ENCODE results near the gene GLIS1.

GLIS1 gene

DNA sequence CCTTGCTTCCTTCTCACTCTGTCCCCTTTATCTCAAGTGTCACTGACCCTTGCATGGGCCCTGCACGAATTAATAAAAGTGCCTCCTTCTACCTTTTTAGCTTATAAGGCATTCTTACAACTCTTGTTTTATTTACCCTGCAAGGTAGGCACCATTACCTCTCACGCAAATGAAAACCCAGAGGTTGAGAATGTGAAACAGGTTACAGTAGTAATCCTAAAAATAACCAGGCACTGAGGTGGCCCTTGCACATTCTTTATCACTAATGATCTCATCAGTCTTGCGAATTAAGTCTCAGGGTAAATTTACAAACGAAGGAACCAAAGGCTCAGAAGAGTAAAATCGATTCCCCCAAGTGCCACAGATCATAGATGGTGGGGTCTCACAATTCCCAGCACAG is 3.7 kb downstream of the GLIS1 start:
- DNase-seq, result no peak

DNA sequence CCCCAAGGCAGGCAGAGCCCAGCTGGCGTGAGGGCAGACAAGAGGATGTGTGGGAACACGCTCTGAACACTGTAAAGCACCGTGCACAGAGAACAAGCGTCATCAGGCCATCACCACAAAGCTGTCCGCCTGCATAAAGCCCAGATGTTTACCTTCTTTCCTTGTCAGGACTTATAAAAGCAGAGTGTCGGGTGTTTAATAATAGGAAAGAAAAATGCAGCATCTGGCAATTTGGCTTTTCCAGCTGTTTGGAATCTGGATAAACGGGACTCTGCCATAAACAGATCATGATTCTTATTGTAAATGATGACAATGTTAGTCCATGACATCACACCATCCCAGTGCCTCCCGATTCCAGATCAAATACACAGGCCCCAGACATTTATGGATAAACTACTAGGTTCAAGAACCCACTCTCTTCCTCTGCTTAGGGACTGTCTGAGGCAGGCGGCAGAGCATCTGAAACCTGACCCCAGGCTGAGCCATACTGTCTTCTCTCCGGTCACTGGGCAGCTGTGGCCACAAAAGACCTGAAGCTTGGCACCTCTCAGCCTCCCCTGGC is 4.2 kb downstream of the GLIS1 start:
- DNase-seq, result no peak

DNA sequence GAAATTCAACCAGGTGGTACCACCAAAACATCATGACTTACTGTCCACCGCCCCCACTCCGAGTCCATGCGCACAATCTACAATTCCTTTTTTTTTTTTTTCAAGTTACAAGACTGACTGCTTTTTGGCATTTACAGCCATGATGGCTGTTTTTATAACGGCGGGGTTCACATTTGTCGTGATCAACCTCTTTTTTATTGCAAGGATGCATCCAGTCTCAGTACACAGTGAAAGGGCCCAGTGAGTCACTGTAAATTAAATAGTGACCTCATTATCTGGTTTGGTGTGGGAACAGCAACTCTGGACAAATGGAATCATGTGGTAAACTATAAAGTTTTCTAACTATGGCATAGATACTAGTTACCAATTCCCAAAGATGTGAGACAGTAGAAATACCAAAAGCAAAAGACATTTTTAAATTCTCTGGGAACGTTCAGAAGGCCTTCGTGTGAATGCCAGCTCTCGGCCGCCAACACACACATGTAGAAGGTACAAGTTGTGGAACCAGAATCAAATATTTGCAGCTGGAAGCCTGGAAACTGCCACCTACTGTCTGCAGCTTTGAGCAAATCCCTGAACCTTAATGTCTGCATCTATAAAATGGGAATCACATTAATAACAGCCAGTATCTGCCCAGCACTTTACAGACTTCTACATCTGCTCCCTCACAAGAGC is 4.9 kb downstream of the GLIS1 start:
- no peak for DNase-seq

DNA sequence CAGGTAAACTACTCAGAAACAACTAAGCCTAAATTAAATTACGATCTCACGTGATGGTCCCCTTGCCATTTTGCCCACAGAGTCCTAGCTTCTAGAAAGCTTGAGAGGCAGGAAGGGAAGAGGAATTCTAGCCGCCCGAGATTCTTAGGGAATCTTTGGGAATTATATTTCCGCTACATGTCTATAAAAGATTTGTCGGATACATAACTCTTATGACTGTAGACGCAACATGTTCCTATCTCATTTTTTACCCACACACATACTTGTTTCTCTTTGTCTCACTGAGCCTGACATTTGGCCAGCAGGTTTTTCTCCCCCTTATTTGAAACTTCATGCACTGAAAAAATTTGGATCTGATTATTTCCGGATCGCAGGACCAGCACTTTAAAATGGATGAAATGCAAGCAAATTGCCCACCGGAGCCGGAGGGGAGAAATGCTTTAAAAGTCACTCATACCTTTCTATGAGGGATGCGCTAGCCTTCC is 5.5 kb downstream of the GLIS1 start:
- no peak for DNase-seq

DNA sequence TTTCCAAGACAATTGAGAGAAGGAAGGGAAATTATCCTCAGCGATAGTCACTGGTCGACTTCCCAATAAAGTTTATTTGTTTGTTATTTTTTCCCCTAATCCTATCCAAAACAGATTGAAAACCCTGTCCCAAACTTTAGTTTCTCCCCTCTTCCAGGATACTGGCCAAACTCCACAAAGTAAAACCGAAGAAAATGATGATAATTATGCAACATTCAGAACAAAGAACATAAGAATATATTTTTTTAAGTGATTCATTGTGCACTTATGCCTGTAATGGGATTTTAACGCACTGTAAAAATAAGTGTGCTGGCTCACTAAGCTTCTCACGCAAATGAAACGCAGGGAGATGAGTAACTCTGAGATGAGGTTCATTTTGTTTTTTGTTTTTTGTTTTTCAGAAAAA is 6.0 kb downstream of the GLIS1 start:
- no peak for DNase-seq

DNA sequence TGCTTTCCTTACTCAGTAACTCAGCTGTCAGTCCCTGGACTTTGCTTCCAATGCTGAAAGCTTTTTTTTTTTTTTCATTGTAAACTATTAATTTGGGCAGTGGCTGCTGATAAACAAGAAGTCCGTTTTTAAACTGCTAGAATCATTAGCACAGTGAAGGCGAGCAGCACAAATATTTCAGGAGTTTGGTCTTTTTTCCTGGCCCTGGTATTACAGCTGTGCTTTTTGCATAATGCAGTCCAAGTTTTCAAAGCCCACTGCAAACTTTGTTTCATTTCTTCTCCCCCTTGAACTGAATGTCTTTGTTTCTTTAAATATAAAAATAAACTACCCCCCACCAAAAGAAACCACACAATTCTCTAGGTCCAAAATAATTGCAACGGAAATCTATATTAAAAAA is 6.6 kb downstream of the GLIS1 start:
- no peak for DNase-seq

DNA sequence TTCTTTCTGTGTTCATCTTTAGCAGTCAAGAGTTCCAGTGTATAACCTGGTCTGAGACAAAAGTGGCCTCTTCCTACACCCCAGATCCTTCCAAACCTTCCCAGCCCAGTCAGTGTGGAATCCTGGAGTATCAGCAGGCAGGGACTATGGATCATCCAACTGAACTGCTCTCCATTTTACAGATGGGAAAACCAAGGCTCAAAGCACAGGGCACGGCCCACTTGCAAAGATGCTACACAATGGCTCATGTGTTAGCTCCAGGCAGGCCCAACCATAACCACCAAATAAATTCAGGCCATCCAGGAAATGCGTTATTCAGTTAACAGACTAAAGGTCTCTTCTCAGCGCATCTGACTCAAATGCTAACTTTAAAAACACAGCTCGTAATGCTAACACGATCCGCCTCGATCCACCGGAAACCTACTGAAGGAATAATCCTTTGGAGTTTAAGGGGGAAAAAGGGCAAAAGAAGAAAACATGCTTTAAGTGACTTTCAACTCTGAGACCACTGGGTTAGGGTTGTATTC is 7.1 kb downstream of the GLIS1 start:
- no peak for DNase-seq

DNA sequence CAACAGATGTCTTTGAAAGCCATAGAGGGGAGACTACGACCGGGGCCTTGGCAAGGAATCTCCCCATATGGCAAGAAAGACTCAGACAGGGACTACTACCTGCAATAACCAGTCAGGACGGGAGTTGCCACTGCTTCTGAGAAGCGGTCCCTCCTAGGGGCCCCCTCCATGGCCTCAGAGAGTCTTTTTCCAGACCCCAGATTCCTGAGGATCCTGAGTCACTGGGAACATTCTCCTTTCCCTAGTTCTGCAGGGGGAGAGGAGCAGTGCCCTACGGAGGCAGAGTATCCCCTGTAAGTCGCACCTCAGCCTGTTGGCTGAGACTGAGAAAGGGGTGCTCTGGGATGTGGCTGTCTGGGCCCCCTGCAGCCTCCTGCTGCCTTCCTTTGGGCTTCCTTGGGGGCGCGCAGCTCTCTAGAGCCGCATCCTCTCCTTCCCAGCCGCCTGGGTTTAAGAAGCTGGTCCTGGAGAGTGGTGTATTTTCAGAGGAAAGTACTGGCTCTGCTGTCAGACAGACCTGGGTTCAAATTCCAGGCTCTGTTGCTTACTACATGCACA is 7.8 kb downstream of the GLIS1 start:
- no peak for DNase-seq

DNA sequence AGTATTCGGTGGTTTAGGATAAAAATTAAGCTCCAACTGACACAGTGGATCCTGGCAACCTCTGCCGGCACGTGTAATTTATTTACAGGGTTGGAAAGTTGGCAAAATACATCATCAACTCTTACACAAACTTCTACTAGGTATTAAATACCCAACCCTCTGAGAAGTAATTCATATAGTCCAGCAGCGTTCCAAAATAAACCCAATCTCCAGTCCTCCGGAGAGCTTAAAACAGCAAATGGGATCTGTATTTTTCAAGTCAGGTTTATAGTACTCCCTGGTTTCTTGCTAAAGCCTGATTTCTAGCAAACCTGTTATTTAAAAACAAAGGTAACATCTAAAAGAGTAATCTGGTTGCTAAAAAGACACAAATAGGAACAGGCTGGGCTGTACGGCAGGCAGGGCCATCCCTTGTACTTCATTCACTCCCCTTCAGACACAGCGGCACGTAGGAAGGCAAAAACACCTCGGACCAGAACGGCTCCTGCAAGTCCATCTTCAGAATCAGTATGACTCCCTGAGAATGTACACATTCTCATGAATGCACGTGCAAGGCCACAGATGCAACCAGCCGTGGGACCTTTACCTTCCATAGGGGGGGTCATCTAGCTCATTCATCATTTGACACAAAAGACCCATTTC is 8.6 kb downstream of the GLIS1 start:
- no peak for DNase-seq

DNA sequence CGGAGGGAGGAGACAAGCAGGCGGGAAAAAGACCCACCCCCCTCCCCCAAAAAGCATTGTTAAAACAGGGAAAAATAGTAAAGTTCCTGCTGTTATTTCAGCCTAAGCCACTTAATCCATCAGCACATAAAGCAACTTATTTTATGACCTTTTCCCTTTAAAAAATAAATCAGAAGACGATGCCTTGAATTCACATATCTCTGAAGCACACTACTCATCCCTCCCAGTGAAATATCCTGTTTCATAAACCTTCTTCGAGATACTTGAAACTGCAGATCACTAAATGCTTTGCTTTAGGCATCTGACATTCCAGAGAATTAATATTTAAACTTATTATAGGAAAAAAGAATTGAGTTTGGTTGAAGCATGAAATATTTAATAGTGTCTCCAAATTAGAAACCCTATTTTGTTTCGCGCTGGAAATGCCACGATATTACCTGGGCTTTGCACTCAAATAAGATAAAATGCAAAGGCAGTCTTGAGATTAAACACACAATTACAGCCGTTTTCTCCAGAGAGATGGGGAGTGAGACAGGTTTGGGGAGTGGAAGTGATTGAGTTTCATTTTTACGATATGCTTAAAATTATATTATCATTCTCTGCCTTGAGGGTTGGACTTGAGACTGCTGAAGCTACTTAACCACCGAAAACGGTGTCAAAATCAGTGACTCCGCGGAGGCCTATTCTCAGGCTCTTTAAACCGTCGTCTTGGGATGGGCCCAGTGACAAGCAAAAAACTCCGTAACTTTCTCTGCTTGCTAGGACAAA is 9.3 kb downstream of the GLIS1 start:
- DNase-seq, result no peak

DNA sequence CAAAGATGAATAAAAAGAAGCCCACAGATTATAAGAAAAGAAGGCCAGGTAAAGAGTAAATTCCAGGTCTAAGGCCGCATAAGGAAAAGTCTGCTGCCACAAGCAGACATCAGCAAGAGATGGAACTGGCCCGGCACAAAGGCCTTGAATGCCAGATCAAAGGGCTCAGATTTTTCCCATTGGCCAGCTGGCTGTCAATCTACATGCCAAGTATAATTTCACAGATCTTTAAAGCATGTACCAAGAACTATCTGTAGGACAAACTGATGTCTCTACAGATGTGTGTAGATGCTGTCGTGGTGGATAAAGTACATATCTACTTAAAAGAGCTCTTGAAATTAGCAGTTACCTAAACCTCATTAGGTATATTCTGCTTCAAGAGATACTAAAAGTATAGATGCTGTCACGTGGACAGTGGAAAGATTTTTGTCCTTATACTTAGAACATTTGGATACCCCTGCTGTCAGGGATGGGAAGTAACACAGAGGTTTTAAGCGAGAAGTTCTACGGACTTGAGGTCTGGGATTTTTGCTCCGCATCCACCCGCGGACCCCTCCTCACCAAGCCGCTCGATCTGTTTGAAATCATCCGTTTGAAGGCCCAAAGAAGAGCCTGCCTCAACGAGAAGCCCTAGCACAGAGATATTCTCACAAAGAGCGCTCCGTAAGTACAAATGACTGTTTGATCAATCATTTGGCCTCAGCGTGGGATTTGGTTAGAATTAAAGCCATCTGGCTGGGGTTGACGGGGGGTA is 10.1 kb downstream of the GLIS1 start:
- no peak for DNase-seq

DNA sequence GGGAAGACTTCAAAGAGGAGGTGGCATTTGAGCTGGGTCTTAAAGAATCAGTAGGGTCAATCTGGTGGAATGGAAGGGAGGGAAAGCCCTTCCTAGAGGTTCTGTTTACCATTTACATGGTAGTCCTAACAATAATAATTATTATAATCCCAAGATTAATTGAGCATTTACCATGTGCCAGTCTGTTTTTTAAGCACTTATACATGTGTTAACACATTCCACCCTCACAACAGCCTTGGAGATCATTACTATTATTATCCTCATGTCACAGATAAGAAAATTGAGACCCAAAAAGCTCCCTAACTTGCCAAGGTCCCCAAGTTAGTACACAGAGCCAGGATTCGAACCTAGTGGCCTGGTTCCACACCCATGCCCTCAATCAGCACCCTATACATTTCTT is 10.8 kb downstream of the GLIS1 start:
- no peak for DNase-seq

DNA sequence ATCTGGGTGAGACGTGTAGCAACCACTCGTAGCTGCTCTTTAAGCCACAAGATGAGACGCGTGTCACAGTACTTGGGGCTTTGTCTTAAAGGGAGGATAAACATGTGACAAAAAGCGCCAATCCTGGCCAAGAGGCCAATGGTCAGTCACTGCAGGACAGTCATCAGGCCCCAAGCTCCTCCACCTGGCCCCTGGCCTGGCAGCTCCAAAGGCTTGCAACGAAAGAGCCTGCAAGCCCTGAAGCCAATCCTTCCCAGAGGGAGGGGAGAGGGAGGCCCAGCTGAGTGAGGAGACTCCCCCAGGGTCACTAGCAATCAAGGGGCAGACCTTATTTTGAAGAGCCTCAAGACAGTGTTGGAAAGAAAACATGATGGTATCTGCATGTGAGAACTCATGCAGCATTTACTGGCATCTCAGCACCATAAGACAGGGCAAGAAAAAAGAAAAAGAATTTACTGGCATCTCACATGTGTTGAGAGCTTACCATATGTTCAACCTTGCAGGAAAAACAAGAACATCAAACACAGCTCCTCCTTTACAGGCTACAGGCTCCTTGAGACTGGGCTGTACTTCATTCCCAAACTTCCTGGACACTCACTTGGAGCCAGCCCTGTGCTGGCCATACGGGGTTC is 11.4 kb downstream of the GLIS1 start:
- no peak for DNase-seq

DNA sequence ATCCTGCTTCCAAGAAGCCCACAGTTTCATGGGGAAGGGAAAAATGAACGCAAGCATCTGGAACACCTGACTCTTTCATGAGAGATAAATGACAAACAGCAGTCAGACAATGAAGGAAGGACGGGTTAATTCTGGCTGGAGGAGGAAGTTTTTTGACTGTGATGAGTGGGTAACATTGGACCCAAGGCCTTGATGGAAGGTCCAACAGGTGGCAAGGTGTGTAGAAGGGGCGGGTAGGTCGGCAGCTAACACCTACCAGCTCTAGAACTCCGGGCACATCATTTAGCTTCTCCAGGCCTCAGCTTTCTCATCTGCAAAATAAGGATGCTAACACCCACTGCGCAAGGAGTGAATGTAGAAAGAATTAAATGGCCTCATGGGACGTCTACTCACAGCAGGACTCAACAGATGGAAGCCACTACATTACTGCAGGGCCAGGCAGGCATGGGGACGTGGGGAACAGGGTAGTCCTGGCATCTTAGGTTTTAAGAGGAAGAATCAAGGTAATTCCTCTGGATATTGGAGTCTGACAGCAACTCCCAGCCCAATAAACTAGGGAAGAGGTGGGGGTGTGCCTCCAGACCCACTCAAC is 12.9 kb downstream of the GLIS1 start:
- DNase-seq, result no peak

DNA sequence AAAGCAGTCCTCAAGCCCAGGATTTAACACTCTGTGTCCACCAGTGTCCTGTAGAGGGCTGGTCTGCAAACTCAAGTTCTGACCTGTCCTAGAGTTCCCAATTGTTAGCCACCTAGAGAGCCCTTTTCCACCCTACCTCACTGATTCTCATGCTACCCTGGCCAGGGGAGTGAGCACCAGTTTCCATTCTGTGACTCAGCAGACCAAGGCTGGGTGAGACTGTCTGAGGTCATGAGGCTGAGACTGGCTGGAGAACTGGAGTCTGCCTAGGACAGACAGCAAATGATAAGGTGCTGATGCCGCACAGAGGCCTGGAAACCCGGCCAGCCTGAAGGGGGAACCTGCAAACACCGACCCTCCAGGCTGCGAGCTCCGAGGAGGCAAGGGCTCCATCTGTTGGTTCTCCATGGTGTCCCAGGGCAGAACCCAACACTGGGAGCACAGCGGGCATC is 13.7 kb downstream of the GLIS1 start:
- no peak for DNase-seq

DNA sequence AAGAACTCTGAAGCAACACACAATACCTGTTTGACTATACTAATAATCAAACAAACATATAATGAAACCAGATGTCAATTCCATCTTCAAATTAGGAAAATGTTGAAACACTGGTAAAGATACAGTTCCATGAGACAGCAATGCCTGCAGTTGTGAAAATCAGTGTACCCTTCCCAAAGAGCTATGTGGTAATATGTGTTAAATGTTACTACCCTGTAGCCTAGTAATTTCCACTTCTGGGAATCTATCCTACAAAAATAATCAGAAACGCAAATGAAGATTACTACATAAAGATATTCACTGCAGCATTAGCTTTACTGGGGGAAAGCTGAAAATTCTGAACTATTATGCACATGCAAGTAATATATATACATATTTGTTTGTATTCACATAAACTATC is 16.9 kb downstream of the GLIS1 start:
- no peak for DNase-seq

DNA sequence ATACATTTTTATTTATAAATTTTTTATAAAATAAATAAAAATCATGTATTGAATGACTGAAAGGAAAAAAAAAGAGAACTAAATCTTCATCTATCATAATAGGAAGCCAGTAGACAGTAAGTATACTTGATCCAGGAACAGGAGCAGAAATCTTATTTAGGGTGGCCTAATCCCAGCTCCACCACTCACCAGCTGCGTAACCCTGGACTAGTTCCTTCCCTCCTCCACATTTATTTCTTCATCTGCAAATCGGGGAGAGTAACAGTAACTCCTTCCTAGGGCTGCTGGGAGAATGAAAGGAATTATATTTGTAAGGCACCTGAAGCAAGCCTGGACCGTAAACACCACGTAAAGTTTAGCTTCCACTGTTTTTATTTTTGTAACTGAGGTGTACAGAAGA is 17.9 kb downstream of the GLIS1 start:
- no peak for DNase-seq

DNA sequence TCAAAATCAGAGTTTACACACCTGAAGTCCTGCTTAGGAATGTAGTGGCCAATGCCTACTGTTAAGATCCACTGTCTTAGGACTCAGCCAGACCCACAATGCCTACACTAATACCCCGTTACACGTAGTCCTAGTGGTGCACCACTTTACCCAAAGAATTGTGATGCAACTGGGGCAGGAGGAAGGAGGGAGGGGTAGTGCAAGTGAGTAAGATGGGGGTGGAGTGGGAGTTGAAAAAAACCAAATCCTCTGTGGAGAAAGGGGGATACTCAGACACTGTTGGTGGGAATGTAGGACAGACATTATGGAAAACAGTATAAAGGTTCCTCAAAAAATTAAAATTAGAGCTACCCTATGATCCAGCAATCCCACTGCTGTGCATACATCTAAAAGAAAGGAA is 19.5 kb downstream of the GLIS1 start:
- DNase-seq, result no peak

DNA sequence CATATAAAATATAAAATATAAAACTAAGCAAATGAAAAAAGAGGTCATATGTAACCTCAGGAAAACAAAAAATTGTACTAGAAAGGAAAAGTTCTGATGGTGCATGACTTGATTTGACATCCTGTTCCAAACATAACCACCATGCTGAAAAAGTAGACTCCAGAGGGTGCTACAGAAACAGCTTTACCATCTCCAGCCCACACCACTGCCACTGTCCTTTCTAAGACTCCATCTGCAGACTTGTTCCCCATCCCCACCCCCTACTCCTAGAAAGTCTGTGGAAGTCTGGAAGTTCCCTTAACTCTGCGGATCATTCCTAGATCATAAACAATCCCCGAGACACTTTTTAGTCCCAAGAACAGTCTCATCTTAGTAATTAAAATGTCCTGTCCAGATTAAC is 20.5 kb downstream of the GLIS1 start:
- no peak for DNase-seq

DNA sequence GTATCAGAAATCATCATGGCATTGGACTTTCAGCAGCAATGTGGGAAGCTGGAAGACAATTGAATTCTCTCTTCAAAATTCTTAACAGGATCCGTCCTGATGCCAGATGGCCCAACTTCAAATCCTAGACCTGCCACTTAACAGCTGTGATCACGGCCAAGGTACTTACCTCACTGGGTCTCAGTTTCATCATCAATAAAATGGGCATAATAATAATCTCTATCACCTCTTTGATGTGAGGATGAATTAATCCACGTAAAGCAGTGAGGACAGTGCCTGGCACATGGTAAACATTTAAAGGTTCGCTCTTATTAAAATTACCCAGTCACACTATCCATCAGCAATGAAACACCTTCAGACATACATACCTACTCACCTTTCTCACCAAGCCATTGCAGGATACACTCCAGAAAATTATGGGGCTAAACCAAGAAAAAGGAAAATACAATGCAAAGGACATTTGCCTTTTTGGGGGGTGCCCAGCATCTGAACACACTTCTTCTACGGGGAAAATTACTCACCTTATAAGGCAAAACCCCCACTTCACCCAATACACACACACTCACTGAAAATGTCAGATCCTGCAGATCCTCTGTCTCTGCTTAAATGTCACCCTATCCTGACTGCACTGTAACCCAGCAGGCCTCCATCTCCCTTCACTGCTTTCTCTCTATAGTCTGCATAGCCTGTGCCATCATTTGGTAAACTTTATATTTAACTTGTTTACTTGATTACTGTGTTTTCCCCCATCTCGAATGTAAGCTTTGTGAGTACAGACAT is 21.7 kb downstream of the GLIS1 start:
- no peak for DNase-seq

DNA sequence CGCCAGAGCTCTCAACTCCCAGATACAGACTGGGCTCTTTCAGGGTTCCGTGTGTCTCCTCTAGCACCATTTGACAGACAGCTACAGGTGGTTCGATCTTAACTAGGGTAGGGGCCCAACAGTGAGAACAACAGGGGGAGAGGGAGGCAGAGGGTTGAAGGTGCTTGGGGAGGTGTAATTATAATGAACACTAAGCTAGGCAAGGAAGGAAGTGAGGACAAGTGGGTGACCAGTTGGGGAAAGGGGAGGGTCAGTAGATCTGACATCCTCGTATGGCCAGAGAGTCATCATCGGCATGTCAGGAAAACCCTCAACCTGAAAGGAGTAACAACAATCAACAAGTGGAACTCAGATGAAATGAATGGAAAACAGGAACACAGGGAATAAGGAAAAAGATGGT is 22.8 kb downstream of the GLIS1 start:
- no peak for DNase-seq
